ENCODE measurements around the gene SCGB1D4.

SCGB1D4 gene

GRCh38 chr11:62295504-62295903 lies 3.4 kb downstream of the SCGB1D4 start:
- H3K9me3 ChIP-seq (ENCODE audit: insufficient read depth, low read depth, low read length), result no peaks in the 10 kb centered on the region
- H4K20me1 ChIP-seq (ENCODE audit: insufficient read depth, low read length, poor library complexity, severe bottlenecking), result no peaks in the 10 kb centered on the region
- no peaks in the 10 kb centered on the region for H3K79me2 ChIP-seq (ENCODE audit: insufficient read depth, low read length)
- TF ChIP-seq EZH2phosphoT487 (IDR thresholded peaks at IDR 0.05; ENCODE audit: borderline replicate concordance) (no peak), CTCF (conservative IDR thresholded peaks at IDR 0.05; ENCODE audit: low read length) (no peak)
- no peak overlapping the region for H3K9ac ChIP-seq (ENCODE audit: low read depth, low read length, poor library complexity, severe bottlenecking)
- H3K4me2 ChIP-seq (ENCODE audit: low read depth, low read length, poor library complexity, severe bottlenecking), result no peak overlapping the region
- H3F3A ChIP-seq (ENCODE audit: low read depth), result no peaks in the 10 kb centered on the region
- H3K4me3 ChIP-seq (ENCODE audit: low read length, poor library complexity, severe bottlenecking), result no peak overlapping the region
- H3K36me3 ChIP-seq (ENCODE audit: insufficient read depth, low read length), result no peaks in the 10 kb centered on the region
- no peak overlapping the region for H2AFZ ChIP-seq (ENCODE audit: low read length)
- H3K27me3 ChIP-seq (ENCODE audit: insufficient read depth, low read length, poor library complexity, severe bottlenecking), result no peaks in the 10 kb centered on the region
- H3K9me2 ChIP-seq (replicated peaks; ENCODE audit: low read depth, low read length), result no peaks in the 10 kb centered on the region
- no peaks in the 10 kb centered on the region for H3K4me1 ChIP-seq (ENCODE audit: insufficient read depth, low read length, poor library complexity, severe bottlenecking)

- no peaks in the 10 kb centered on the region for H3K36me3 ChIP-seq (ENCODE audit: insufficient read depth, low read length)
- no peak overlapping the region for H3K4me3 ChIP-seq (ENCODE audit: low read length, poor library complexity, severe bottlenecking)
- H3K79me2 ChIP-seq (ENCODE audit: insufficient read depth, low read length), result no peaks in the 10 kb centered on the region
- no peak overlapping the region for H3K9ac ChIP-seq (ENCODE audit: low read depth, low read length, poor library complexity, severe bottlenecking)
- no peaks in the 10 kb centered on the region for H3K9me2 ChIP-seq (replicated peaks; ENCODE audit: low read depth, low read length)
- no peak for TF ChIP-seq EZH2phosphoT487 (IDR thresholded peaks at IDR 0.05; ENCODE audit: borderline replicate concordance)
- H3K27me3 ChIP-seq (ENCODE audit: insufficient read depth, low read length, poor library complexity, severe bottlenecking), result no peaks in the 10 kb centered on the region
- H3K4me2 ChIP-seq (ENCODE audit: low read depth, low read length, poor library complexity, severe bottlenecking), result no peak overlapping the region
- H3K9me3 ChIP-seq (ENCODE audit: insufficient read depth, low read depth, low read length), result no peaks in the 10 kb centered on the region
- H4K20me1 ChIP-seq (ENCODE audit: insufficient read depth, low read length, poor library complexity, severe bottlenecking), result no peaks in the 10 kb centered on the region
- no peaks in the 10 kb centered on the region for H3K4me1 ChIP-seq (ENCODE audit: insufficient read depth, low read length, poor library complexity, severe bottlenecking)
- no peaks in the 10 kb centered on the region for H3F3A ChIP-seq (ENCODE audit: low read depth)
- H2AFZ ChIP-seq (ENCODE audit: low read length), result no peak overlapping the region
Measured at GRCh38 chr11:62280452-62280851, 18.4 kb downstream of the SCGB1D4 start.

GRCh38 chr11:62273789-62274275 lies 25.0 kb downstream of the SCGB1D4 start:
- no peaks in the 10 kb centered on the region for H3K4me1 ChIP-seq (ENCODE audit: insufficient read depth, low read length, poor library complexity, severe bottlenecking)
- no peaks in the 10 kb centered on the region for H3K79me2 ChIP-seq (ENCODE audit: insufficient read depth, low read length)
- TF ChIP-seq EZH2phosphoT487 (IDR thresholded peaks at IDR 0.05; ENCODE audit: borderline replicate concordance) (no peak), CTCF (conservative IDR thresholded peaks at IDR 0.05; ENCODE audit: low read length) (no peak)
- H3K4me2 ChIP-seq (ENCODE audit: low read depth, low read length, poor library complexity, severe bottlenecking), result no peak overlapping the region
- no peak overlapping the region for H3K4me3 ChIP-seq (ENCODE audit: low read length, poor library complexity, severe bottlenecking)
- H3K9ac ChIP-seq (ENCODE audit: low read depth, low read length, poor library complexity, severe bottlenecking), result no peak overlapping the region
- no peaks in the 10 kb centered on the region for H3K36me3 ChIP-seq (ENCODE audit: insufficient read depth, low read length)
- H2AFZ ChIP-seq (ENCODE audit: low read length), result no peak overlapping the region
- H3K27me3 ChIP-seq (ENCODE audit: insufficient read depth, low read length, poor library complexity, severe bottlenecking), result no peaks in the 10 kb centered on the region
- no peaks in the 10 kb centered on the region for H4K20me1 ChIP-seq (ENCODE audit: insufficient read depth, low read length, poor library complexity, severe bottlenecking)
- no peaks in the 10 kb centered on the region for H3K9me2 ChIP-seq (replicated peaks; ENCODE audit: low read depth, low read length)
- H3K9me3 ChIP-seq (ENCODE audit: insufficient read depth, low read depth, low read length), result no peaks in the 10 kb centered on the region
- no peaks in the 10 kb centered on the region for H3F3A ChIP-seq (ENCODE audit: low read depth)

- Histone ChIP-seq H3K79me2 (ENCODE audit: insufficient read depth, low read length) (no peaks in the 10 kb centered on the region), H3K4me1 (ENCODE audit: insufficient read depth, low read length, poor library complexity, severe bottlenecking) (no peaks in the 10 kb centered on the region), H4K20me1 (ENCODE audit: insufficient read depth, low read length, poor library complexity, severe bottlenecking) (no peaks in the 10 kb centered on the region)
Measured at GRCh38 chr11:62273284-62273683, 25.6 kb downstream of the SCGB1D4 start.

More at GRCh38 chr11:62273284-62273683, 25.6 kb downstream of the SCGB1D4 start:
- no peak for TF ChIP-seq CTCF (conservative IDR thresholded peaks at IDR 0.05; ENCODE audit: low read length)
- TF ChIP-seq EZH2phosphoT487 (IDR thresholded peaks at IDR 0.05; ENCODE audit: borderline replicate concordance), result no peak
- Histone ChIP-seq H3K9me2 (replicated peaks; ENCODE audit: low read depth, low read length) (no peaks in the 10 kb centered on the region), H2AFZ (ENCODE audit: low read length) (no peak overlapping the region), H3K27me3 (ENCODE audit: insufficient read depth, low read length, poor library complexity, severe bottlenecking) (no peaks in the 10 kb centered on the region), H3K4me2 (ENCODE audit: low read depth, low read length, poor library complexity, severe bottlenecking) (no peak overlapping the region), H3F3A (ENCODE audit: low read depth) (no peaks in the 10 kb centered on the region), H3K36me3 (ENCODE audit: insufficient read depth, low read length) (no peaks in the 10 kb centered on the region), H3K9ac (ENCODE audit: low read depth, low read length, poor library complexity, severe bottlenecking) (no peak overlapping the region), H3K4me3 (ENCODE audit: low read length, poor library complexity, severe bottlenecking) (no peak overlapping the region), H3K9me3 (ENCODE audit: insufficient read depth, low read depth, low read length) (no peaks in the 10 kb centered on the region)
